NCI-H1105 (cell line): ENCODE results near the gene RAB11FIP4.

Source experiments
- DNase-seq: peaks from one replicate; lab custom pipeline; 2025; lab: John Stamatoyannopoulos, UW

RAB11FIP4 gene

GRCh38 chr17:31523862-31524730 is 132.6 kb downstream of the RAB11FIP4 start:
- DNase-seq: no peak

DNA sequence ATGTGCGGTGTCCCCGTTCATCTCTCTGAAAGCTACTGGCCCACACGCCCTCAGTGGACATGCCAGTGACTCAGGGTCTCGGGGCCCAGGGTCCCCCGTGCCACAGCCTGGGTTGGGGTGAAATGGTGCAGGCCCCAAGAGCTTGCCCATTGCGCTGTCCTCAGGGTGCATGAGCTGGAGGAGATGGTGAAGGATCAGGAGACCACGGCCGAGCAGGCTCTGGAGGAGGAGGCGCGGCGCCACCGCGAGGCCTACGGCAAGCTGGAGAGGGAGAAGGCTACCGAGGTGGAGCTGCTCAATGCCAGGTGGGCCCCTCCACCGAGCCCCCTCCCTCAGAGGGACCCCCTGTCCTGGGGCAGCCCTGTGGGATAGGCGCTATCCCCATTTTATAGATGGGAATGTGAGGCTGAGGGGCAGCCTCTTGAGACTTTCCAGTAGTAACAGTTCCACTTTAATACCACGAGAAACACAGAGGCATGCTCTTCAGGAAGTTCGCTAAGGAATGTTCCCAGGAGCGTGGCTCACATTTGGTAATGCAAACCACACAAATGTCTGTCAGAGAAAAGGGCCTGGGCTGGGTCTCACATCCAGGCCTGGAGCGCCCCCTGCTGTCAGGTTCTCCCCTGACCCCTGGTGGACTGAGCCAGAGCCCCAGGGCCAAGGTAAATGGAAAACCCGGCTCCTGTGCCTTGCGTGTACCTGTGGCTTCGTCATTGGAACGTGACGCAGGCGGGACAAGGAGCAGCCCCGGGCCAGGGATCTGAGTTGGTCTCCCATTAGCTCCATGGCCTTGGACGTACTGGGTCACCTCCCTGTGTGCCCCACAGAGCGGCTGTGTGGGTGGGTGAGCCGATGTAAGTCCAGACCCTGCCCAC is 133.7 kb downstream of the RAB11FIP4 start:
- DNase-seq: peak; percentile 27

DNA sequence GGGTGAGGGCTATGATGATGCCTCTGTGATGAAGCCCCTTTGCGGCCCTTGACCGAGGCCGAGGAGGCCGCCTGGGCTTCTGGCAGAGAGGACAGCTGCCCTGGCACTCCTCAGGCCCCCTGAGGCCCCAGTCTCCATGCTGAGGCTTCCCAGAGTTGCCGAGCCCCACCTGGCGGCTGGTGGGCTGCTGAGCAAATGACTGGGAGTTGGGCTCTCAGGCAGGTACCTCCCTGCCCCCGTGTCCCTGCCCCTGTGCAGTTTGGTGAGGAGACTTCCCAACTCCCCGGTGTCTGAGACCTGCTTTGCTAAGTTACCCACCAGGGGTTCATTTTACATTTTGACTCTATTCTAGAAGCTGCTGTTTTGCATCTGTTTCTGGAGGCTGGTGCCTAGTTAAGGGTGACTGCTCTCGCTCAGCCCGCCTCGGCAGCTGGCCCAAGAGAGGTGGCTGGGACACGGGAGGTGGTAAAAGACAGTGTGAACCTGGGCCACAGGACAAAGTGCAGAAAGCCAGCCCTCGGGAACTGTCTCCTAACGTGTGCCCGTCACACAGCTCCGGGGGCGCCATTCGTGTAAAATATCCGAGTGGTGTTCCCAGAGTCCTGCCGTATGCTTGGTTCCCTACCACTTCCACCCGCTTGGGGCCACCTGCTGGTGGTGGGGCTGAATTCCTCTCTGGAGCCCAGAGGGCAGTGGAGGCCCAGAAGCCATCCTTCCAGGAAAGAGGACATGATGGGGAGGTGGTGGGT is 134.5 kb downstream of the RAB11FIP4 start:
- DNase-seq: no peak

DNA sequence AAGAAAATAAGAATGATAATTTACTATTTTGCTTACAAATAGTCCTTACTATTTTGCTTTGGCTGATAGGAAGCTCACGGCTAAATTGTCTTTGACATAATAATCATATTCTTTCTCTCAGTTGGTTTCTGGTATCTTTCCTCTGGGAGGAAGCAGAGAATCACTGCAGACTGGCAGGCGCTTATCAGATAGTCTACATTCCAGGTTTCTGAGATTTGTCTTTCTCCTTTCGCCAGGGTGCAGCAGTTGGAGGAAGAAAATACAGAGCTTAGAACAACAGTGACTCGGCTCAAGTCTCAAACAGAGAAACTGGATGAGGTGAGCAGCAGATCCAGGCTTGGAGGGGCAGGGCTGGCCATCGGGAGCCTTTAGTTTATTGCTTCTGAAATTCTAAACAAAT is 136.1 kb downstream of the RAB11FIP4 start:
- no peak for DNase-seq

DNA sequence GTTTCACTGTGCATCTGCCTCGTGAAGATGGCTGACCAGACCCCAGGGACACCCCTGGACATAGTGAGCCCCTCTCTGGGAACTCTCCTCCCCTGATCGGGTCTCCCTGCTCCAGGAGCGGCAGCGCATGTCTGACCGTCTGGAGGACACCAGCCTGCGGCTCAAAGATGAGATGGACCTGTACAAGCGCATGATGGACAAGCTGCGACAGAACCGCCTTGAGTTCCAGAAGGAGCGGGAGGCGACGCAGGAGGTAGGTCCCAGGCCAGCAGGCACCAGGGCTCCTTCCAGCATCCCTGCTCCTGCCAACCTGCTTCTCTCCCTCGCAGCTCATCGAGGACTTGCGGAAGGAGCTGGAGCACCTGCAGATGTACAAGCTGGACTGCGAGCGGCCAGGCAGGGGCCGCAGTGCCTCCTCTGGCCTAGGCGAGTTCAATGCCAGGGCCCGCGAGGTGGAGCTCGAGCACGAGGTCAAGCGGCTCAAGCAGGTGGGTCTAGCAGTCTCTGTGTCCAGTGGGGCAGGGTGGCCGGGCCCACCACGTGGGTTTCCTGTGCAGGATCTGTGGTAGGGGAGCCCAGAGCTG is 136.9 kb downstream of the RAB11FIP4 start:
- no peak for DNase-seq

- DNase-seq: no peak
These were observed 138.4 kb downstream of the RAB11FIP4 start for GRCh38 chr17:31529841-31530251.

GRCh38 chr17:31530391-31530985 is 139.0 kb downstream of the RAB11FIP4 start:
- no peak for DNase-seq

DNA sequence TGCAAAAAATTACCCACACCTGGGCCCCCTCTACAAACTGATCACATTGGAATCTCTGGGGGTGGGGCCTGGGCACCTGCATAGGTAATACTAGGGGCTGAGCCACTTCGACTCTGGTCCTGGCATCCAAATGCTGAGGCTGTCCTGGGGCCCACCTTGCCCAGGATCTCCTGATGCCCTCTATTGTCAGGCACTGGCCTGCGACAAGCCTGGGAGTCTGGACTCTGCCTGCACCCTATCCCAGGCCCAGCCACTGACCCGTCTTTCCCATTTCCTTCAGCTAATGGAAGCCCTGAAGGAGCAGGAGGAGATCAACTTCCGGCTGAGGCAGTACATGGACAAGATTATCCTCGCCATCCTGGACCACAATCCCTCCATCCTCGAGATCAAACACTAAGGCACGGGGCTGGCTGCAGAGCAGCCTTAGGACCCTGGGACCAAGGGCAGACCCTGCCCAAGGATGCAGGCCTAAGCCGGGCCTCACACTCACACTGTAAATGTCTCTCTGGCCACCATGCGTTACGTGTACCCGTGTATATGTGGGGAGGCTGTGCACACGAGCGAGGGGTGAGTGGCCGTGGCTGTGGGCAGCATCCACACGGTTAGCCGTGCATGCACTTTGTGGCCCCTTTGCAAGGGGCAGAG is 140.0 kb downstream of the RAB11FIP4 start:
- no peak for DNase-seq

GRCh38 chr17:31532081-31532480 is 140.6 kb downstream of the RAB11FIP4 start:
- no peak for DNase-seq

GRCh38 chr17:31532526-31532925 is 141.1 kb downstream of the RAB11FIP4 start:
- DNase-seq: no peak

- no peak for DNase-seq
These were observed 142.2 kb downstream of the RAB11FIP4 start for GRCh38 chr17:31533546-31534155.

- DNase-seq: no peak
These were observed 142.9 kb downstream of the RAB11FIP4 start for GRCh38 chr17:31534223-31534888.

GRCh38 chr17:31535581-31535981 is 144.1 kb downstream of the RAB11FIP4 start:
- no peak for DNase-seq

- DNase-seq: no peak
These were observed 145.0 kb downstream of the RAB11FIP4 start for GRCh38 chr17:31536451-31536850.

GRCh38 chr17:31537565-31538011 is 146.1 kb downstream of the RAB11FIP4 start:
- no peak for DNase-seq

GRCh38 chr17:31538080-31538762 is 146.7 kb downstream of the RAB11FIP4 start:
- DNase-seq: no peak

DNA sequence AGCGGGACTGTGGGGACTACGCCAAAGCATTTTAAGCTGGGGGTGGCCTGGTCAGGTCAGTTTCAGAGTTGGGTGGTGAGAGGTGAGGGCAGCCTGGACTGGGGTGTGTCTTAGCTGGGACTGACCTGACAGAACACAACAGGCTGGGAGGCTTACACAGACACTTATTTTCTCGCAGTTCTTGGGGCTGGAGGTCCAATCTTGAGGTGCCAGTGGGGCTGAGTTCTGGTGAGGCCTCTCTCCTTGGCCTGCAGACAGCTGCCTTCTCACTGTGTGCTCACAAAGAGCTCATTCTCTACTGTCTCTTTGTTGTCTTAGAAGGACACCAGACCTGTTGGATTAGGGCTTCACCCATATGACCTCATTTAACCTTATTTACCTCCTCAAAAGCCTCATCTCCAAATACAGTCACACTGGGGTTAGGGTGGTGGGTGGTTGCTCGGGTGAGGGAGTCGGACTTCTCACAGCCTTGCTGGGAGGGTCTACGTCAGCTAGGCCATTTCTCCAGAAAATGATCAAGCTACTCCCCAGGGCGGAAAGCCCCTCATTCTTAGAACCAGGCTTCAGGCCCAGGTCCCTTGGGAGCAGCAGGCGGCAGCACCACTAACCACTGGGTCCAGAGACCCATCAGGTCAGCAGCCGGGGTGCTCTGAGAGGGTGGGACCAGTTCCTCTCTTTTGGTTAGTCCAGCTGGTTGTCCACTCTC is 149.3 kb downstream of the RAB11FIP4 start:
- no peak for DNase-seq

GRCh38 chr17:31541559-31541958 is 150.1 kb downstream of the RAB11FIP4 start:
- no peak for DNase-seq

DNA sequence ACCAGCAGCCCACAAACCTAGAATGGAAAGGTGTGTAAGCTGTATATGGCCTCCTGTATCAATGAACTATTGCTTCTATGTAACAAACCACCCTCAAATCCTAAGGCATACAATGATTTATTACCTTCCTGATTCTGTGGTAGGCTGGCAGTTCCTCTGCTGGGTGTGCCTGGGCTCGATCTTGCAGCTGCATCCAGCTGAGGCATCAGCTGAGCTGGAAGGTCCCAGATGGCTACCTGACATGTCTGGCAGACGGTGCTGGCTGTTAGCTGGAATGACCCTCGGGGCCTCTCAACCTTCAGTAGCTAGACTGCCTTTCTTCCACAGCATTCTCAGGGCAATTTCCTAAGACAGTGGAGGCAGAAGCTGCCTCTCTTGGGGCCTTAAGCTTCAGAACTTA is 152.7 kb downstream of the RAB11FIP4 start:
- DNase-seq: no peak
